GM12878 (cell line): ENCODE measurements around the gene PHRF1. TPM values are rescaled to one million over a fixed set of nuclear protein-coding genes. Genes with fewer than 3 reads are reported as not detected.

Source experiments
- ATAC-seq: fragments of 200-7000 bp; cut with Tn5 transposase; 3 replicates; pipeline ENCODE4 v1.9.1; 2020; ENCODE audit warnings: mild to moderate bottlenecking, moderate library complexity
- BruUV-seq: library from RNA; stranded (reverse); fragments of 400-500 nt; replicated peaks from 2 replicates; lab custom pipeline; 2021; lab: Mats Ljungman, UMichigan
- CTCF ChIA-PET: fragments of 300-600 bp; sonication (Branson Sonifier 250); formaldehyde crosslinking; extraction: SDS; loops from one replicate; lab custom pipeline; 2021; ENCODE audit warnings: inconsistent platforms; lab: Yijun Ruan, JAX
- POLR2A ChIA-PET: fragments of 350-600 bp; formaldehyde crosslinking; extraction: SDS; loops from one replicate; lab custom pipeline; 2021; ENCODE audit warnings: inconsistent platforms; lab: Charles Lee
- RAD21 ChIA-PET: fragments of 300-600 bp; sonication (Branson Sonifier 250); formaldehyde crosslinking; loops from one replicate; lab custom pipeline; 2023; ENCODE audit warnings: antibody characterized with exemption; ENCODE audit not compliant: unreplicated experiment; lab: Charles Lee
- SMC1A ChIA-PET: fragments of 300-600 bp; sonication (Branson Sonifier 250); formaldehyde crosslinking; loops from one replicate; lab custom pipeline; 2023; ENCODE audit not compliant: unreplicated experiment, uncharacterized antibody; lab: Charles Lee
- DNase-seq: peaks from one replicate; pipeline ENCODE4 v3.0.0-alpha.2; 2011; ENCODE audit warnings: low read depth, low spot score
- FAIRE-seq: peaks from 3 replicates; lab custom pipeline; 2011; peaks lifted over from hg19 to GRCh38; lab: Jason Lieb, UNC
- H2AFZ ChIP-seq: 2 replicates; pipeline ENCODE4 v1.6.0; 2011; ENCODE audit warnings: low read depth, low read length, control low read depth; ENCODE audit not compliant: control insufficient read depth
- H3K27ac ChIP-seq: 2 replicates; pipeline ENCODE4 v1.5.1; 2011; ENCODE audit warnings: control low read depth; ENCODE audit not compliant: control insufficient read depth, insufficient read depth
- H3K27me3 ChIP-seq, 2 experiments: replicated peaks in 1 of 2; 2 replicates each; pipeline versions ENCODE4 v1.6.0 to v1.6.1; 2011; ENCODE audit warnings: low read length in 1 of 2; ENCODE audit not compliant: control insufficient read depth in 2 of 2, insufficient read depth in 2 of 2
- H3K36me3 ChIP-seq, 2 experiments: 2 replicates each; pipeline ENCODE4 v1.5.1; 2011; ENCODE audit warnings: low read length in 1 of 2; ENCODE audit not compliant: control insufficient read depth in 2 of 2, insufficient read depth in 2 of 2
- H3K4me1 ChIP-seq: 2 replicates; pipeline ENCODE4 v1.6.1; 2011; ENCODE audit warnings: mild to moderate bottlenecking, low read length, moderate library complexity, mixed read lengths; ENCODE audit not compliant: control insufficient read depth, insufficient read depth
- H3K4me2 ChIP-seq: 2 replicates; pipeline ENCODE4 v1.6.0; 2011; ENCODE audit warnings: control low read depth; ENCODE audit not compliant: control insufficient read depth, insufficient read depth
- H3K4me3 ChIP-seq: fragments of 200-600 bp; sonication (generic); 2 replicates; pipeline ENCODE4 v1.5.1; 2016
- H3K79me2 ChIP-seq: 2 replicates; pipeline ENCODE4 v1.6.0; 2011; ENCODE audit warnings: low read length; ENCODE audit not compliant: control insufficient read depth, insufficient read depth
- H3K9ac ChIP-seq: 2 replicates; pipeline ENCODE4 v1.8.0; 2011; ENCODE audit warnings: low read length, control low read depth, mixed read lengths; ENCODE audit not compliant: control insufficient read depth, insufficient read depth
- H3K9me3 ChIP-seq: replicated peaks from 3 replicates; pipeline ENCODE4 v1.5.1; 2011; ENCODE audit warnings: mild to moderate bottlenecking, low read length; ENCODE audit not compliant: control insufficient read depth, insufficient read depth
- H4K20me1 ChIP-seq: 2 replicates; pipeline ENCODE4 v1.6.0; 2011; ENCODE audit not compliant: control insufficient read depth, insufficient read depth
- CBFB ChIP-seq: IDR thresholded peaks from 2 replicates; pipeline ENCODE4 v1.6.1; 2016; ENCODE audit warnings: antibody characterized with exemption, low read depth
- EP300 ChIP-seq, 2 experiments: fragments of 150-350 bp in 1 of 2; IDR thresholded peaks; 2 replicates each; pipeline ENCODE4 v1.6.1; 2011 to 2012; ENCODE audit warnings: low read depth in 2 of 2, low read length in 2 of 2, borderline replicate concordance in 1 of 2, improper control_type of control experiment in 1 of 2, inconsistent platforms in 1 of 2; ENCODE audit not compliant: control insufficient read depth in 1 of 2
- MTA3 ChIP-seq: IDR thresholded peaks from 2 replicates; pipeline ENCODE4 v1.6.1; 2012; ENCODE audit warnings: low read length, inconsistent platforms, borderline replicate concordance
- NR2F1 ChIP-seq: fragments of 450-650 bp; conservative IDR thresholded peaks from 2 replicates; pipeline ENCODE4 v1.6.1; 2017; ENCODE audit warnings: mild to moderate bottlenecking
- POLR2A ChIP-seq: IDR thresholded peaks from 2 replicates; pipeline ENCODE4 v1.6.1; 2011; ENCODE audit warnings: low read depth, mild to moderate bottlenecking, low read length
- POU2F2 ChIP-seq: IDR thresholded peaks from 3 replicates; pipeline ENCODE4 v1.6.1; 2011; ENCODE audit warnings: low read depth, mild to moderate bottlenecking, low read length, borderline replicate concordance
- RAD21 ChIP-seq: IDR thresholded peaks from 2 replicates; pipeline ENCODE4 v1.6.1; 2011; ENCODE audit warnings: mild to moderate bottlenecking, low read depth, low read length, moderate library complexity; ENCODE audit not compliant: insufficient read depth
- SMARCA5 ChIP-seq: fragments of 450-650 bp; IDR thresholded peaks from 2 replicates; pipeline ENCODE4 v1.6.1; 2017; ENCODE audit warnings: mild to moderate bottlenecking
- SP1 ChIP-seq: IDR thresholded peaks from one replicate; pipeline ENCODE4 v1.6.1; 2011; ENCODE audit warnings: low read depth, low read length
- TCF12 ChIP-seq: IDR thresholded peaks from 2 replicates; pipeline ENCODE4 v1.6.1; 2011; ENCODE audit warnings: low read depth, mild to moderate bottlenecking, low read length
- WGBS: methylation state at CpG from one replicate; pipeline ENCODE4 v1.1.6; 2016; ENCODE audit warnings: low lambda C conversion rate; ENCODE audit not compliant: insufficient replicate concordance, insufficient coverage; ENCODE audit errors: missing lambda C conversion rate; 5-methylcytosine and 5-hydroxymethylcytosine counted together
- in situ Hi-C: fragments of 300-500 bp; cut with MboI; formaldehyde crosslinking; loops from 9 replicates; pipeline ENCODE4 v1.14.3; 2018; ENCODE audit warnings: mixed read lengths
- intact Hi-C: fragments of 100-400 bp; cut with micrococcal nuclease; formaldehyde crosslinking; loops from one replicate; pipeline ENCODE4 v1.14.2; 2022; ENCODE audit not compliant: unreplicated experiment
- polyA plus RNA-seq, 11 experiments: library from polyadenylated mRNA; depleted of rRNA in 4 of 11; unstranded in 6 of 11; stranded (reverse) in 5 of 11; fragments of >200 nt; fragmentation: Nextera tagmentation in 4 of 11; fragmentation: Illumina TruSeq in 1 of 11; extraction: Ambion mirVana in 4 of 11; extraction: Trizol in 1 of 11; gene quantifications; 1 replicate in 1 of 11; 2 replicates in 10 of 11; pipeline versions ENCODE4 v1.2.1 to v1.2.3, GENCODE V29; 2011 to 2016; ENCODE audit warnings: inconsistent platforms in 2 of 11, missing spikeins in 2 of 11, low read depth in 1 of 11
- total RNA-seq, 4 experiments: library from RNA; depleted of rRNA in 3 of 4; stranded (reverse); fragments of >200 nt in 3 of 4; fragmentation: Illumina TruSeq in 1 of 4; extraction: Trizol in 1 of 4; gene quantifications; 2 replicates each; pipeline versions ENCODE4 v1.2.1 to v1.2.3, GENCODE V29; 2013 to 2021

The PHRF1 gene
- total and polyA plus RNA-seq, 10 of the 15 experiments (the other 5 are each of a cell fraction or from before 2014, with no cell fraction given): 0.13 to 43.5 (median 15.1) TPM

- Histone ChIP-seq H4K20me1 (no peaks in the 10 kb centered on the region), H3K4me2 (no peak overlapping the region), H2AFZ (no peak overlapping the region), H3K27me3 (no peaks in the 10 kb centered on the region), H3K9me3 (no peaks in the 10 kb centered on the region), H3K4me3 (no peak overlapping the region), H3K4me1 (no peaks in the 10 kb centered on the region), H3K27ac (no peak overlapping the region), H3K9ac (no peak overlapping the region), H3K36me3 (peaks cover 29 to 50% of the 10 kb centered on the region in 2 experiments), H3K79me2 (no peaks in the 10 kb centered on the region)
- ChIA-PET POLR2A (no interaction called here), CTCF (no interaction called here), RAD21 (no interaction called here), SMC1A (no interaction called here)
- ATAC-seq: no peak
- no TSS peak for BruUV-seq
- TF ChIP-seq NR2F1: no peak
- TF ChIP-seq SP1: no peak
- no peak for TF ChIP-seq RAD21
- TF ChIP-seq SMARCA5: no peak
- TF ChIP-seq TCF12: no peak
- no peak for TF ChIP-seq EP300 (IDR thresholded peaks at IDR 0.05; ENCODE audit: borderline replicate concordance in 1 of 2, control insufficient read depth in 1 of 2, low read depth in 2 of 2, low read length in 2 of 2)
- no peak for TF ChIP-seq POU2F2
- no peak for TF ChIP-seq POLR2A
- no peak for TF ChIP-seq MTA3
- no peak for TF ChIP-seq CBFB
- in situ Hi-C loops (no loop called here), intact Hi-C loops (no loop called here)
- FAIRE-seq: no peak
- DNase-seq: no peak
- WGBS: 97% methylated on average over 21 of the region's 21 CpGs
Observed at GRCh38 chr11:593347-593746, 17.1 kb downstream of the PHRF1 start.

DNA sequence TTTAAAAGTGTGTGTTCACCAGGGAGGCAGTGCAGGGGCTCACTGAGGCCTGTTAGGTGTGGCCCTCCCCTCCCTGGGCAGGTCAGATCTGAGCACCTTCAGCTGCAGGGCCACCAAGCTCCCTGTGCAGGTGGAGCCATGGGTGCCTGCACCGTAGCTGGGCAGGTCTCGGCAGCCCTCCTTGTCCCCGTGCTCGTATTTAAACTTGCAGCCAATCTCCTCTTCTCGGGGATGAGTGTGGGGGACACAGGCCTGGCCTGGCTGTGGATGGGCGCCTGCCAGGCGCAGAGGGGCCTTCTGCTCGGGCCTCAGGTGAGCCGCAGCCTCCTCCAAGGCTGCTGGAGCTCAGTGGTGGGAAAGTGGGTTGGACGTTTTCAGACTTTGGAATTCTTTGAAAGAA, 19.1 kb downstream of the PHRF1 start:
- in situ Hi-C loops: no loop called here
- Histone ChIP-seq H3K4me1 (no peaks in the 10 kb centered on the region), H3K79me2 (no peaks in the 10 kb centered on the region), H4K20me1 (no peaks in the 10 kb centered on the region), H3K4me2 (no peak overlapping the region), H3K9ac (no peak overlapping the region), H3K9me3 (no peaks in the 10 kb centered on the region), H3K4me3 (no peak overlapping the region), H2AFZ (no peak overlapping the region), H3K27me3 (no peaks in the 10 kb centered on the region), H3K36me3 (peaks cover 26 to 49% of the 10 kb centered on the region in 2 experiments; a peak in 3 of 4 replicates), H3K27ac (no peak overlapping the region)
- FAIRE-seq (no peak), ATAC-seq (no peak), DNase-seq (no peak)
- RAD21 ChIA-PET: no interaction called here
- intact Hi-C loops: no loop called here
- BruUV-seq: no TSS peak
- CTCF ChIA-PET: no interaction called here
- SMC1A ChIA-PET: no interaction called here
- WGBS: 84% methylated on average over 10 of the region's 10 CpGs
- POLR2A ChIA-PET: no interaction called here
- TF ChIP-seq POLR2A (0 out of 2 replicates have a peak, but pooled peaks have one; percentile 21), CBFB (no peak)
- TF ChIP-seq, all 136 proteins: peak for 1
